HG02840 (cell line): ENCODE results near the gene ARG2.
A peak's percentile ranks its signal among the peaks of the same experiment; 100 is the strongest.

Experiments
- ATAC-seq: cut with Tn5 transposase; IDR thresholded peaks from one replicate; pipeline ENCODE4 v1.9.1; 2021; ENCODE audit warnings: mild to moderate bottlenecking, moderate library complexity, moderate number of reproducible peaks; ENCODE audit not compliant: unreplicated experiment, low FRiP score

The ARG2 gene

GRCh38 chr14:67630938-67631337, 11.2 kb downstream of the ARG2 start:
- ATAC-seq = no peak

DNA sequence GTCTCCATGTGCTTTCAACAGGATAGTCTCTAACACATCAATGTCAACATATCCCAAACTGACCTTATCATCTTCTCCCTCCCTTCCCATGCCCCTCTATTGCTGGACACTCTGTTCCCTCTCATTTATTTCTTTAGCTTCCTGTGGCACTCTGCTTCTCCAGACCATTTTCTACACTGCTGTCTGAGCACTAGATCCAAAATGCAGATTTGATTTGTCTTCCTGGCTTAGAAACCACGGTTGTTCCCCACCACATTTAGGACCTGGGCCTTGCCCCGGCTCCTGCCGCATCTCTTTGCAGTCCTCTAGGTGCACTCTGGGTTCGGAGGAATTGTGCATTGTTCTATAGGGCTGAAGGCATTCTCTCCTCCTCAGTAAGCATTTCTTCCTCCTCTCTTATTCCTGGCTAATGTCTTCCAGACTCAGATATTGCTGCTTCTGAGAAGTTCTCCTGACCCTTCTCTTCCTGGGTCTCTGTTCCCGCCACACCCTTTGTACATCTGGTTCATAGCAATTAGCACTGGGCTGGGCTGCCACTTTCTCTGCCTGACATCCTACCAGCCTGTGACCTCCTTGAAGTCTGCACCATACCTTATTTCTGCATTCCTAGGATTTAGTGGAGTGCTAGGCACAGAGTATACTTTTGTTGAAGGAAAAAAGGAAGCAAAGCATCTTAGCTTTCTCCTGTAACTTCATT, 13.9 kb downstream of the ARG2 start:
- ATAC-seq = no peak

GRCh38 chr14:67636361-67636919, 16.7 kb downstream of the ARG2 start:
- no peak for ATAC-seq

DNA sequence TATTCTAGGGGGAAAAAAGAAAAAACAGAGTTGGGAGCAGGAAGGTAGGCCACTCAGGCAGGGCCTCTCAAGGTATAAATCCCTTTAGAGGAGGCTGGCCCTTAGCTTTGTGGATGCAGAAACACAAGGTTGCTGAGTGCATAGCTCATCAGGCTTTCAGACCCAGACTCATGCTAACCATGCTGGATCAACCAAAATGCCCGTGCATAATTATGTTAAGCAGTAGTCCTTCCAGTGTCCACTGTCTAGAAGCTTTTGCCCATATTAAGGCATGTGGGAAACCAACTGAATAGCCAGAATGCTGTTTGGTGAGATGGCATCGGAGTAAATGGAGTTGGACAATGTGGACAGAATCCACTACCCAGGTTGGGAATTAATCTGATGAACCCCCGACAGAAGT, 18.9 kb downstream of the ARG2 start:
- no peak for ATAC-seq

DNA sequence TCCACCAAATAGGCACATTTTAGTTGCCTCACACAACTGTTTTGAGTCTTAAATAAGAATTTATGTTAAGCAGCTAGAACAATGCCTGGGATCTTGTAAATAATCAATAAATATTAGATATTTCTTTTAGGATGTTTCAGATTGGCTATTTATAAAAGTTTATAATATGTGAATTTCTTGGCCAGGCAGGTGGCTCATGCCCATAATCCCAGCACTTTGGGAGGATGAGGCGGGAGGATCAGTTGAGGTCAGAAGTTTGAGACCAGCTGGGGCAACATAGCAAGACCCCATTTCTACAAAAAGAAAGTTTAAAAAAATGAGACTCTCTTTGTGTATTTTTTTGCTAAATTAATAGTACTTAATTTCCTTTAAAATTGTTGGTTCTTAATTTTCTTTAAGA, 21.8 kb downstream of the ARG2 start:
- ATAC-seq = no peak

DNA sequence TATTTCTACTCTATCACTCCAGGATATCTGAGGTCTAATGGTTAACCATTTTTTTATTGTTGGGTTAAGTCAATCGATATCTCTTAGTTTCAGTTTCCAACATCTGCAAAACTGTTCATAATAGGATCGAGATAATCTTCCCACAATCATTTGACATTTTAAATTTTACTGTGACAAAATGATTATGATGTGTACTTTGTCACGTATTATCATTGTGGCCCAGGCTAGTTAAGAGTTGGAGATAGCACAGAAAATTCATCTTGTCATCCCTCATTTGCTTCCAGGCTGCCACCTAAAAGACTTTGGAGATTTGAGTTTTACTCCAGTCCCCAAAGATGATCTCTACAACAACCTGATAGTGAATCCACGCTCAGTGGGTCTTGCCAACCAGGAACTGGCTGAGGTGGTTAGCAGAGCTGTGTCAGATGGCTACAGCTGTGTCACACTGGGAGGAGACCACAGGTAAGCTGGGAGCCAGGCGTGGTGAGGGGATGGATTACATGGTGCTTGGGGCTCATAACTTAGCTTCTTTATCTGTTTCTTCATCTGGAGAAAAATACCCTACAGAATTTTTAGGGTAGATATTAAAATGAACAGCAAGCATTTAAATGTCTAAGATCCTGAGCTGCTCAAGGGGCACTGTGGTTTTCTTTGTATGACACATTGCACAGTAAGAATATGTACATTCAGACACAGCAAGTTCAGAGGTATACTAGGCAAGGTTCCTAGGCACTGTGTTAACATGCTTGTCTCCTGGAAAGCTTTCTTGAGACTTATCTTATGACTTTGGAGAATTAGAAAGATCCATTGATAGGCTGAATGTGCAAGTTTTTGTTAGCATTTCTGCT, 22.4 kb downstream of the ARG2 start:
- ATAC-seq = no peak

GRCh38 chr14:67643713-67644112, 24.0 kb downstream of the ARG2 start:
- ATAC-seq = no peak

- no peak for ATAC-seq
These were observed 24.7 kb downstream of the ARG2 start for GRCh38 chr14:67644428-67644827.

DNA sequence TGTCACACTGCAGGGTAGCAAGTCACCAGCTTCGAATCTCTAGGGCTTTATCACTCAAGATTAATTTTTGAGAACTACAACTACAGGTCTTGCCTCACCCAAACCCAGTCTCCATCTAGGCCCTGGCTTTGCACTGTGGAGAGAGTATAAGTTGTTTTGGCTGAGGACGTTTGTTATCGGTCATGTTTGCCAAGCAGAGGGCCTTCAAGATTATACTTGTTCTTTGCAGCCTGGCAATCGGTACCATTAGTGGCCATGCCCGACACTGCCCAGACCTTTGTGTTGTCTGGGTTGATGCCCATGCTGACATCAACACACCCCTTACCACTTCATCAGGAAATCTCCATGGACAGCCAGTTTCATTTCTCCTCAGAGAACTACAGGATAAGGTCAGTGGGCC, 25.7 kb downstream of the ARG2 start:
- ATAC-seq = no peak

DNA sequence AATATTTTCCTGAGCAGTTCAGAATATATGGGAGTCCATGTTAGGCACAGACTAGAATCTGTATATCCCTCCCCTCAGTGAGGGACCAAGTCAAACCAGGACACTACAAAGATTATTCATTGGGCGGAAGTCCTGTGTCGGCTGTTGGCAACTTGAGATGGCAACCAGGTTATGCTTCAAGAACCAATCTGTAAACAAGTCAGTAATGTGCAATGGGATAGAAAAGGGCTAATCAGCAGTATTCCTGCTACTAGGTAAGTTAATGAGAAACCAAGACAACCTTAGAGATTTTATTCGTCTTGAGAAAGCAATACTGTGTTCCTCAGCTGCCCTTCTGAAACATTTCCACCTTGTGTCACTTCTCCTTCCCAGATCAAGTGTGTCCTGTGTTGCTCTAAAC, 26.4 kb downstream of the ARG2 start:
- ATAC-seq = no peak

DNA sequence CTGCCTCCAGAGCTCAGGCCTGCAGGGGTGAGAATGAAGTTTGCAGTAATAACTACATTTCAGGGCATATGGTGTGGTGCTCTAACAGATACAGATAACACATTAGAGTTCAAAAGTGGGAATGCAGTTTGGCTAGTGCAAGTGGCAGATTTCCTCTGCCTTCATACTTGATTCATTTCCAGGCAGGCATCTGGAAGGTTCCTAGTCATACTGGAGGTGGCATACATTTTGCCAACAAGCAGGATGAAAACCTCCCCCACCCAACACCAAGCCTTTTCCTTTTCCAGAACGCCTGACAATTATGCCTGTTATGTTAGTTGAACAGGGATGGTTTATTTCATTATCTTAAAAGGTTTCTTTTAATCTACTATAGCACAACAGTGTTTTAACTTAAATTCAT, 30.4 kb downstream of the ARG2 start:
- ATAC-seq = no peak

DNA sequence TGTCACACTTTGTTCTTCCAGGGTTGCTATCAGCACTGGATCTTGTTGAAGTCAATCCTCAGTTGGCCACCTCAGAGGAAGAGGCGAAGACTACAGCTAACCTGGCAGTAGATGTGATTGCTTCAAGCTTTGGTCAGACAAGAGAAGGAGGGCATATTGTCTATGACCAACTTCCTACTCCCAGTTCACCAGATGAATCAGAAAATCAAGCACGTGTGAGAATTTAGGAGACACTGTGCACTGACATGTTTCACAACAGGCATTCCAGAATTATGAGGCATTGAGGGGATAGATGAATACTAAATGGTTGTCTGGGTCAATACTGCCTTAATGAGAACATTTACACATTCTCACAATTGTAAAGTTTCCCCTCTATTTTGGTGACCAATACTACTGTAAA, 31.0 kb downstream of the ARG2 start:
- no peak for ATAC-seq

GRCh38 chr14:67652189-67652588, 32.5 kb downstream of the ARG2 start:
- no peak for ATAC-seq

- ATAC-seq = no peak
These were observed 34.0 kb downstream of the ARG2 start for GRCh38 chr14:67653651-67654280.

GRCh38 chr14:67663633-67664032, 43.9 kb downstream of the ARG2 start:
- no peak for ATAC-seq

DNA sequence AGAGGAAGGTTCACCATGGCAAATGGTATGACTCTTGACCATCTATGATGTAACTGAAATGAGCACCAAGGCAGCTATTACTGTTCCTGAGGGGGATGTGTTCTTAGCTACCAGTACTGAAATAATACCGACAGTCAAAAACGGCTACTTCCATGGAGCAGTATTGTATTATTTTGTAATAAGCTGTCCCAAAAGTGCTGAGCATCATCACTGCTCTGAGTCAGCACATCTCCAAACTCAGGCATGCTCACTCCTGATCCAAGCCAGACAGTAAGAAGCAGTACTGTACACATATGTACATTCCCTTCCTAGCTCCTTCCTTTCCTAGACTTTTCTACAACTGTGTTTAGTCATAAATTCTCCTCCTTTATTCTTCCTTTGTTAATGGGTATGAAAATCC, 46.1 kb downstream of the ARG2 start:
- ATAC-seq = no peak

DNA sequence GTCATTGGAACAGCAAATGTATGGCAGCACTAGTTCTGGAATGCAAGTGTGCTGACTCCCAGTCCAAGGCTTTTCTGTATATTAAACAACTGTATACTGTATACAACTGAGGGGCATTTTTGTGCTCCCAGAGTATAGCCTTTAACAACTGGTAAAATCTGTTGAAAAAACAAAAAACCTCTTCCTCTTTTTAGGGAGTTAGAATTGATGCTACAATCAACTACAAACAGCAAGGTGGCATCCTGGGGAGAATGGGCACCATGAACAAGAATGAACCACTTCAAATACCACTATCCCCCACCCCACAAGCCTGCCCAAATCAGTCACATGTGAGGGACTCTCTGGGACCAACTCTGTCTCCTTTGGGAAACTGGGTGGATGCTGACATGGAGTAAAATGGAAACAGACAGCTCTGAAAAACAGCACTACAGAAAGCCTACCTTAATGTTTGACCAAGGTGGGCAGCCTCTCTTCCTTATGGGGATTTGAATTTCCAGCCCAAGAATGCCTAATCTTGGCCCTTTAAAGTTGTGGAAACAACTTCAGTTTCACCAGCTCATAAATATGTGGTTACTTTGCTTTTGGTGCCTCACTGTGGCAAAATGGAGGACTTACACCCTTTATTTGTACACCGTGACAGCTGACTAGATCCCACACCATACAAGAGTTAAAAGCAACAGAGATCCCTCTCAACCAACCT, 47.2 kb downstream of the ARG2 start:
- no peak for ATAC-seq

- ATAC-seq = no peak
These were observed 48.8 kb downstream of the ARG2 start for GRCh38 chr14:67668559-67668958.

DNA sequence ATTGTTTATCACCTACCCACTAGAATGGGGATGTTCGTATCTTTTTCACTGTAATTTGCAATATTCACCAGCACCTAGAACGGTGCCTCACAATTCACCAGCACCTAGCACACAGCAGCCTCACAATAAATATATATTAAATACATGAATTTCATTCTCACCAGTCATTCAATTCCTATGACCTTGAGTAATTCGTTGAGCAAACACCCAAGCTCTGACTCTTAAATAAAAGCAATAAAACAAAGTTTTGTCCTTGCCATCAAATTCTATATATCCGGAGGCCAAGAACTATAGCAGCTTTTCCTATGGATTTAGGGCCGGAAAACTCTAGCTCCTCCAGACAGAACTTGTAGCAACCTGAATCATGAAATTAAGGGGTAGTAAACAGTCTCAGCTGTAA, 53.7 kb downstream of the ARG2 start:
- no peak for ATAC-seq

- ATAC-seq = peak; percentile 39
These were observed 54.4 kb downstream of the ARG2 start for GRCh38 chr14:67674139-67674479.
